IPS DF 6.9 (cell line): ENCODE data around the gene ZNF76.
"Not testable (repeated sequence)": the region's sequence is repeated elsewhere in the genome, so short reads cannot be mapped to it uniquely, and the experiment has no call there.

Source experiments
- DNase-seq: peaks from one replicate; pipeline ENCODE4 v3.0.0-alpha.2; 2013; ENCODE audit warnings: low read depth, low spot score
- H3K27ac ChIP-seq: one replicate; pipeline ENCODE4 v1.5.1; 2013; ENCODE audit warnings: low read length, control low read depth
- H3K27me3 ChIP-seq: 2 replicates; pipeline ENCODE4 v1.6.1; 2013; ENCODE audit warnings: mild to moderate bottlenecking, low read length; ENCODE audit not compliant: control insufficient read depth, insufficient read depth
- H3K36me3 ChIP-seq: 2 replicates; pipeline ENCODE4 v1.6.1; 2013; ENCODE audit warnings: low read length; ENCODE audit not compliant: control insufficient read depth, insufficient read depth
- H3K4me1 ChIP-seq: 2 replicates; pipeline ENCODE4 v1.6.1; 2013; ENCODE audit warnings: low read length; ENCODE audit not compliant: control insufficient read depth, insufficient read depth
- H3K4me3 ChIP-seq: 2 replicates; pipeline ENCODE4 v1.5.1; 2013; ENCODE audit warnings: mild to moderate bottlenecking, low read length
- H3K9me3 ChIP-seq: 2 replicates; pipeline ENCODE4 v1.6.1; 2013; ENCODE audit warnings: low read length, inconsistent platforms; ENCODE audit not compliant: control insufficient read depth, insufficient read depth
- WGBS: extraction: QIAGEN DNeasy Blood & Tissue Kit; methylation state at CpG from one replicate; pipeline ENCODE4 v1.1.7; 2013; ENCODE audit warnings: mixed read lengths, missing lambda C conversion rate; ENCODE audit not compliant: insufficient read length, insufficient coverage; 5-methylcytosine and 5-hydroxymethylcytosine counted together

ZNF76 gene

GRCh38 chr6:35298625-35299140 lies 39.1 kb downstream of the ZNF76 start:
- WGBS: no CpG with 5 or more reads among the region's 6 CpGs
- H3K9me3 ChIP-seq: no peaks in the 10 kb centered on the region
- no peak overlapping the region for H3K27ac ChIP-seq
- DNase-seq: no peak
- no peak overlapping the region for H3K4me3 ChIP-seq
- H3K36me3 ChIP-seq: no peaks in the 10 kb centered on the region; the same call in 1 of the 2 replicates
- peaks cover 9% of the 10 kb centered on the region for H3K4me1 ChIP-seq
- no peaks in the 10 kb centered on the region for H3K27me3 ChIP-seq

GRCh38 chr6:35299674-35300073 lies 40.1 kb downstream of the ZNF76 start:
- Histone ChIP-seq H3K27me3 (no peaks in the 10 kb centered on the region), H3K27ac (no peak overlapping the region), H3K4me3 (no peak overlapping the region), H3K4me1 (peaks cover 9% of the 10 kb centered on the region), H3K9me3 (no peaks in the 10 kb centered on the region), H3K36me3 (no peaks in the 10 kb centered on the region)
- WGBS: 100% methylated on average over 1 of the region's 4 CpGs
- no peak for DNase-seq

GRCh38 chr6:35300848-35301247 lies 41.3 kb downstream of the ZNF76 start:
- Histone ChIP-seq H3K36me3 (no peaks in the 10 kb centered on the region), H3K27ac (no peak overlapping the region), H3K4me1 (peaks cover 9% of the 10 kb centered on the region), H3K9me3 (no peaks in the 10 kb centered on the region), H3K27me3 (no peaks in the 10 kb centered on the region), H3K4me3 (no peak overlapping the region)
- DNase-seq: no peak

- no peak overlapping the region for H3K27ac ChIP-seq
- H3K27me3 ChIP-seq: no peaks in the 10 kb centered on the region
- no CpG with 5 or more reads among the region's 6 CpGs for WGBS
- no peak overlapping the region for H3K4me3 ChIP-seq
- no peaks in the 10 kb centered on the region for H3K36me3 ChIP-seq
- H3K9me3 ChIP-seq: no peaks in the 10 kb centered on the region
- peaks cover 9% of the 10 kb centered on the region for H3K4me1 ChIP-seq
- no peak for DNase-seq
Observed at GRCh38 chr6:35302604-35303241, 43.2 kb downstream of the ZNF76 start.

- Histone ChIP-seq H3K4me3 (no peak overlapping the region), H3K9me3 (no peaks in the 10 kb centered on the region), H3K4me1 (peaks cover 4% of the 10 kb centered on the region; the same call in 1 of the 2 replicates), H3K27ac (no peak overlapping the region), H3K36me3 (no peaks in the 10 kb centered on the region), H3K27me3 (no peaks in the 10 kb centered on the region)
- DNase-seq: no peak
- no CpG with 5 or more reads among the region's 1 CpG for WGBS
Observed at GRCh38 chr6:35304299-35304698, 44.8 kb downstream of the ZNF76 start.

GRCh38 chr6:35305117-35305516 lies 45.6 kb downstream of the ZNF76 start:
- no CpG with 5 or more reads among the region's 8 CpGs for WGBS
- Histone ChIP-seq H3K36me3 (no peaks in the 10 kb centered on the region), H3K4me1 (peaks cover 2% of the 10 kb centered on the region; the same call in 1 of the 2 replicates), H3K27ac (no peak overlapping the region), H3K9me3 (no peaks in the 10 kb centered on the region), H3K27me3 (no peaks in the 10 kb centered on the region), H3K4me3 (no peak overlapping the region)
- DNase-seq: no peak

GRCh38 chr6:35307138-35307537 lies 47.6 kb downstream of the ZNF76 start:
- not testable (repeated sequence) for H3K36me3 ChIP-seq, DNase-seq, H3K4me1 ChIP-seq, H3K27me3 ChIP-seq, H3K9me3 ChIP-seq, H3K4me3 ChIP-seq, H3K27ac ChIP-seq
- WGBS: no CpG with 5 or more reads among the region's 15 CpGs

GRCh38 chr6:35308543-35308942 lies 49.0 kb downstream of the ZNF76 start:
- H3K9me3 ChIP-seq, H3K36me3 ChIP-seq, H3K27me3 ChIP-seq, H3K27ac ChIP-seq, DNase-seq, H3K4me3 ChIP-seq, H3K4me1 ChIP-seq: not testable (repeated sequence)
- no CpG with 5 or more reads among the region's 2 CpGs for WGBS

- no peaks in the 10 kb centered on the region for H3K9me3 ChIP-seq
- H3K36me3 ChIP-seq: no peaks in the 10 kb centered on the region; the same call in 1 of the 2 replicates
Observed at GRCh38 chr6:35309611-35310264, 50.2 kb downstream of the ZNF76 start.

GRCh38 chr6:35310265-35310831 lies 50.8 kb downstream of the ZNF76 start:
- Histone ChIP-seq H3K27ac (no peak overlapping the region), H3K9me3 (no peaks in the 10 kb centered on the region), H3K27me3 (no peaks in the 10 kb centered on the region), H3K4me1 (no peaks in the 10 kb centered on the region), H3K36me3 (no peaks in the 10 kb centered on the region; the same call in 1 of the 2 replicates), H3K4me3 (no peak overlapping the region)
- WGBS: no CpG with 5 or more reads among the region's 6 CpGs
- no peak for DNase-seq

More at GRCh38 chr6:35309611-35310264, 50.2 kb downstream of the ZNF76 start:
- H3K4me3 ChIP-seq: no peak overlapping the region
- H3K4me1 ChIP-seq: no peaks in the 10 kb centered on the region
- WGBS: no CpG with 5 or more reads among the region's 9 CpGs
- H3K27me3 ChIP-seq: no peaks in the 10 kb centered on the region
- no peak for DNase-seq
- no peak overlapping the region for H3K27ac ChIP-seq
